OCI-LY7 (cell line): ENCODE measurements around the gene SESN3.

ENCODE experiments used
- EZH2phosphoT487 ChIP-seq: fragments of 200-600 bp; sonication (generic); IDR thresholded peaks from 2 replicates; pipeline ENCODE4 v1.6.1; 2018; ENCODE audit warnings: low read depth, borderline replicate concordance, mild to moderate bottlenecking, mixed run types, antibody characterized with exemption, low read length, moderate library complexity, mixed read lengths
- TF ChIP-seq, protein P1 (sequence below): fragments of 200-600 bp; sonication (generic); conservative IDR thresholded peaks from 2 replicates; pipeline ENCODE4 v1.5.1; 2014; ENCODE audit warnings: mild to moderate bottlenecking, antibody characterized with exemption, low read length, moderate library complexity, mixed read lengths

- TF ChIP-seq, protein P1, sequence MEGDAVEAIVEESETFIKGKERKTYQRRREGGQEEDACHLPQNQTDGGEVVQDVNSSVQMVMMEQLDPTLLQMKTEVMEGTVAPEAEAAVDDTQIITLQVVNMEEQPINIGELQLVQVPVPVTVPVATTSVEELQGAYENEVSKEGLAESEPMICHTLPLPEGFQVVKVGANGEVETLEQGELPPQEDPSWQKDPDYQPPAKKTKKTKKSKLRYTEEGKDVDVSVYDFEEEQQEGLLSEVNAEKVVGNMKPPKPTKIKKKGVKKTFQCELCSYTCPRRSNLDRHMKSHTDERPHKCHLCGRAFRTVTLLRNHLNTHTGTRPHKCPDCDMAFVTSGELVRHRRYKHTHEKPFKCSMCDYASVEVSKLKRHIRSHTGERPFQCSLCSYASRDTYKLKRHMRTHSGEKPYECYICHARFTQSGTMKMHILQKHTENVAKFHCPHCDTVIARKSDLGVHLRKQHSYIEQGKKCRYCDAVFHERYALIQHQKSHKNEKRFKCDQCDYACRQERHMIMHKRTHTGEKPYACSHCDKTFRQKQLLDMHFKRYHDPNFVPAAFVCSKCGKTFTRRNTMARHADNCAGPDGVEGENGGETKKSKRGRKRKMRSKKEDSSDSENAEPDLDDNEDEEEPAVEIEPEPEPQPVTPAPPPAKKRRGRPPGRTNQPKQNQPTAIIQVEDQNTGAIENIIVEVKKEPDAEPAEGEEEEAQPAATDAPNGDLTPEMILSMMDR: no peak
- TF ChIP-seq EZH2phosphoT487: no peak
Observed at GRCh38 chr11:95142431-95142830, 88.6 kb downstream of the SESN3 start.
